GM18951 (cell line): Measurements from ENCODE around the gene TNFRSF1A.

Source experiments
- POLR2A ChIP-seq: IDR thresholded peaks from 4 replicates; pipeline ENCODE4 v1.6.1; 2011; ENCODE audit warnings: mild to moderate bottlenecking; ENCODE audit not compliant: insufficient read length, insufficient read depth; ENCODE audit errors: extremely low read depth
- in situ Hi-C: fragments of 300-500 bp; cut with MboI; formaldehyde crosslinking; loops from one replicate; pipeline ENCODE4 v1.12.0; 2022; ENCODE audit warnings: low sequenced_read_pairs, mixed read lengths, inconsistent platforms; ENCODE audit not compliant: unreplicated experiment

Gene TNFRSF1A

GRCh38 chr12:6378709-6379472, 37.0 kb upstream of the TNFRSF1A start:
- in situ Hi-C loops = no loop called here
- no peak for TF ChIP-seq POLR2A

GRCh38 chr12:6377667-6377994, 35.8 kb upstream of the TNFRSF1A start:
- no peak for TF ChIP-seq POLR2A
- in situ Hi-C loops = no loop called here

GRCh38 chr12:6376870-6377666, 35.2 kb upstream of the TNFRSF1A start:
- no peak for TF ChIP-seq POLR2A
- in situ Hi-C loops = no loop called here

- in situ Hi-C loops = no loop called here
- TF ChIP-seq POLR2A = no peak
Observed at GRCh38 chr12:6376079-6376869, 34.4 kb upstream of the TNFRSF1A start.

- in situ Hi-C loops = no loop called here
- TF ChIP-seq POLR2A = no peak
Observed at GRCh38 chr12:6375269-6376078, 33.6 kb upstream of the TNFRSF1A start, which contains the start of gene SCNN1A. Gene SCNN1A, minus strand, starts transcription at chr12:6375563. Its CDS starts 780 bp downstream, at chr12:6374783.

GRCh38 chr12:6374786-6375160, 32.9 kb upstream of the TNFRSF1A start:
- TF ChIP-seq POLR2A = no peak
- in situ Hi-C loops = no loop called here

GRCh38 chr12:6374028-6374785, 32.3 kb upstream of the TNFRSF1A start:
- TF ChIP-seq POLR2A = no peak
- in situ Hi-C loops = no loop called here

- in situ Hi-C loops = no loop called here
- TF ChIP-seq POLR2A = no peak
Observed at GRCh38 chr12:6373022-6373787, 31.3 kb upstream of the TNFRSF1A start.

- no peak for TF ChIP-seq POLR2A
- in situ Hi-C loops = no loop called here
Observed at GRCh38 chr12:6372403-6373003, 30.6 kb upstream of the TNFRSF1A start.

GRCh38 chr12:6370994-6371754, 29.3 kb upstream of the TNFRSF1A start:
- TF ChIP-seq POLR2A = no peak
- in situ Hi-C loops = no loop called here
